SK-N-SH (cell line): ENCODE measurements around the gene FIZ1. TPM values are rescaled to one million over a fixed set of nuclear protein-coding genes. Genes with fewer than 3 reads are reported as not detected.

Experiments used
- CTCF ChIP-seq: fragments of 200-600 bp; sonication (generic); IDR thresholded peaks from 2 replicates; pipeline ENCODE4 v1.6.1; 2017; ENCODE audit warnings: antibody characterized with exemption, mild to moderate bottlenecking, moderate library complexity
- ELF1 ChIP-seq: IDR thresholded peaks from 2 replicates; pipeline ENCODE4 v1.4.0; 2012
- EZH2phosphoT487 ChIP-seq: fragments of 200-600 bp; sonication (generic); IDR thresholded peaks from 2 replicates; pipeline ENCODE4 v1.6.1; 2017; ENCODE audit warnings: low read depth, mixed run types, mild to moderate bottlenecking, antibody characterized with exemption, moderate library complexity, borderline replicate concordance
- GATA2 ChIP-seq: sonication (generic); formaldehyde crosslinking; IDR thresholded peaks from 2 replicates; pipeline ENCODE4 v1.5.0; 2020; ENCODE audit warnings: mild to moderate bottlenecking, missing genetic modification reagents
- IRF3 ChIP-seq: fragments of 150-350 bp; IDR thresholded peaks from 2 replicates; pipeline ENCODE4 v1.6.1; 2016; ENCODE audit warnings: mild to moderate bottlenecking, low read depth, low read length
- MEF2A ChIP-seq: IDR thresholded peaks from 2 replicates; pipeline ENCODE4 v1.4.0; 2012; ENCODE audit warnings: low read depth, borderline replicate concordance
- NFIC ChIP-seq: IDR thresholded peaks from 2 replicates; pipeline ENCODE4 v1.4.0; 2012; ENCODE audit warnings: borderline replicate concordance
- NRF1 ChIP-seq: IDR thresholded peaks from 2 replicates; pipeline ENCODE4 v1.6.1; 2012; ENCODE audit warnings: low read depth, mild to moderate bottlenecking, low read length
- POLR2AphosphoS5 ChIP-seq: IDR thresholded peaks from 2 replicates; pipeline ENCODE4 v1.6.1; 2012; ENCODE audit warnings: low read depth, low read length
- RAD21 ChIP-seq: IDR thresholded peaks from 2 replicates; pipeline ENCODE4 v1.6.1; 2012; ENCODE audit warnings: mild to moderate bottlenecking, low read length
- REST ChIP-seq: IDR thresholded peaks from 2 replicates; pipeline ENCODE4 v1.6.1; 2012; ENCODE audit warnings: mild to moderate bottlenecking, low read depth, low read length, moderate library complexity
- RXRA ChIP-seq: IDR thresholded peaks from 2 replicates; pipeline ENCODE4 v1.4.0; 2012; ENCODE audit warnings: low read depth, mild to moderate bottlenecking, borderline replicate concordance
- SIN3A ChIP-seq: IDR thresholded peaks from 2 replicates; pipeline ENCODE4 v1.6.1; 2012; ENCODE audit warnings: low read depth, mild to moderate bottlenecking, low read length, moderate library complexity, borderline replicate concordance
- SMC3 ChIP-seq: IDR thresholded peaks from 2 replicates; pipeline ENCODE4 v1.6.1; 2012; ENCODE audit warnings: low read depth, low read length, improper control_type of control experiment
- USF2 ChIP-seq: fragments of 150-350 bp; IDR thresholded peaks from 2 replicates; pipeline ENCODE4 v1.6.1; 2017; ENCODE audit warnings: antibody characterized with exemption, low read length, low read depth, borderline replicate concordance
- ZBTB33 ChIP-seq: IDR thresholded peaks from 2 replicates; pipeline ENCODE4 v1.4.0; 2012; ENCODE audit warnings: low read depth, borderline replicate concordance
- polyA plus RNA-seq, 3 experiments: library from polyadenylated mRNA; depleted of rRNA; stranded (reverse); fragments of >200 nt; gene quantifications; 2 replicates each; pipeline ENCODE4 v1.2.3, GENCODE V29; 2012

Gene FIZ1
- polyA plus RNA-seq, 1 of the 3 experiments (the other 2 are of a cell fraction) = 5.7 TPM

- TF ChIP-seq SIN3A (peak; percentile 52; the same call in 1 of the 2 replicates), ZBTB33 (no peak), REST (peak; percentile 47; the same call in 1 of the 2 replicates), USF2 (no peak), RAD21 (no peak), GATA2 (CRISPR knock-in tag) (no peak), POLR2AphosphoS5 (peak; percentile 84), MEF2A (no peak), NFIC (no peak), EZH2phosphoT487 (no peak), CTCF (no peak), NRF1 (peak; percentile 74), ELF1 (no peak), IRF3 (no peak), SMC3 (no peak), RXRA (no peak)
- TF ChIP-seq, all 33 proteins: peak for 9
Measured at GRCh38 chr19:55624109-55625003, 25.0 kb upstream of the FIZ1 start, which contains the start of gene ZNF784 (continued).
